Measurements from ENCODE around the gene TOR4A.
A peak's percentile ranks its signal among the peaks of the same experiment; 100 is the strongest.

TOR4A gene

GRCh38 chr9:137314561-137315560 lies 37.3 kb downstream of the TOR4A start:
- no peak for DNase-seq (ENCODE audit: extremely low spot score, insufficient read length, low read depth)
- FAIRE-seq, result no peak

- DNase-seq (ENCODE audit: extremely low spot score, insufficient read length, low read depth), result no peak
- FAIRE-seq, result no peak
Observed at GRCh38 chr9:137315581-137316011, 38.1 kb downstream of the TOR4A start.

- peak; percentile 21 for FAIRE-seq
- DNase-seq (ENCODE audit: extremely low spot score, insufficient read length, low read depth), result no peak
Observed at GRCh38 chr9:137316012-137316981, 38.8 kb downstream of the TOR4A start.

- DNase-seq (ENCODE audit: extremely low spot score, insufficient read length, low read depth), result no peak
- no peak for FAIRE-seq
Observed at GRCh38 chr9:137317021-137317717, 39.6 kb downstream of the TOR4A start.

GRCh38 chr9:137317718-137318511 lies 40.4 kb downstream of the TOR4A start:
- DNase-seq (ENCODE audit: extremely low spot score, insufficient read length, low read depth) (no peak), FAIRE-seq (no peak)

GRCh38 chr9:137318602-137319001 lies 41.1 kb downstream of the TOR4A start:
- DNase-seq (ENCODE audit: extremely low spot score, insufficient read length, low read depth) (no peak), FAIRE-seq (no peak)

GRCh38 chr9:137319011-137319738 lies 41.6 kb downstream of the TOR4A start:
- FAIRE-seq, result no peak
- no peak for DNase-seq (ENCODE audit: extremely low spot score, insufficient read length, low read depth)

- DNase-seq (ENCODE audit: extremely low spot score, insufficient read length, low read depth) (no peak), FAIRE-seq (no peak)
Observed at GRCh38 chr9:137319739-137320551, 42.4 kb downstream of the TOR4A start.

- no peak for FAIRE-seq
- no peak for DNase-seq (ENCODE audit: extremely low spot score, insufficient read length, low read depth)
Observed at GRCh38 chr9:137320555-137321384, 43.2 kb downstream of the TOR4A start.

- no peak for FAIRE-seq
- DNase-seq (ENCODE audit: extremely low spot score, insufficient read length, low read depth), result no peak
Observed at GRCh38 chr9:137321726-137322361, 44.3 kb downstream of the TOR4A start.

- FAIRE-seq (no peak), DNase-seq (ENCODE audit: extremely low spot score, insufficient read length, low read depth) (no peak)
Observed at GRCh38 chr9:137323531-137324331, 46.2 kb downstream of the TOR4A start.

GRCh38 chr9:137325124-137325523 lies 47.6 kb downstream of the TOR4A start:
- FAIRE-seq, result no peak
- DNase-seq (ENCODE audit: extremely low spot score, insufficient read length, low read depth), result no peak

GRCh38 chr9:137325799-137326198 lies 48.3 kb downstream of the TOR4A start:
- DNase-seq (ENCODE audit: extremely low spot score, insufficient read length, low read depth), result no peak
- no peak for FAIRE-seq

GRCh38 chr9:137326445-137327065 lies 49.0 kb downstream of the TOR4A start:
- FAIRE-seq, result no peak
- no peak for DNase-seq (ENCODE audit: extremely low spot score, insufficient read length, low read depth)

Measured in GM18507 (cell line).